ENCODE results near the gene NUDCD3.

NUDCD3 gene

GRCh38 chr7:44482502-44483485 lies 7.7 kb downstream of the NUDCD3 start:
- DNase-seq (ENCODE audit: low spot score) = no peak
- FAIRE-seq = no peak

- no peak for DNase-seq (ENCODE audit: low spot score)
Measured at GRCh38 chr7:44477938-44478337, 12.5 kb downstream of the NUDCD3 start.

GRCh38 chr7:44477063-44477830 lies 13.2 kb downstream of the NUDCD3 start:
- peak; percentile 76 for DNase-seq (ENCODE audit: low spot score)
- FAIRE-seq = peak; percentile 61

More at GRCh38 chr7:44477938-44478337, 12.5 kb downstream of the NUDCD3 start:
- FAIRE-seq = no peak

- DNase-seq (ENCODE audit: low spot score) (no peak), FAIRE-seq (no peak)
Measured at GRCh38 chr7:44476313-44476712, 14.1 kb downstream of the NUDCD3 start.

GRCh38 chr7:44473295-44473694 lies 17.2 kb downstream of the NUDCD3 start:
- DNase-seq (ENCODE audit: low spot score) (peak; percentile 78), FAIRE-seq (peak; percentile 63)

- DNase-seq (ENCODE audit: low spot score) (no peak), FAIRE-seq (no peak)
Measured at GRCh38 chr7:44472843-44473242, 17.6 kb downstream of the NUDCD3 start.

- FAIRE-seq (no peak), DNase-seq (ENCODE audit: low spot score) (no peak)
Measured at GRCh38 chr7:44471850-44472249, 18.6 kb downstream of the NUDCD3 start.

GRCh38 chr7:44471436-44471835 lies 19.0 kb downstream of the NUDCD3 start:
- no peak for FAIRE-seq
- DNase-seq (ENCODE audit: low spot score) = no peak

- no peak for DNase-seq (ENCODE audit: low spot score)
- FAIRE-seq = no peak
Measured at GRCh38 chr7:44470628-44471245, 19.7 kb downstream of the NUDCD3 start.

- no peak for DNase-seq (ENCODE audit: low spot score)
- FAIRE-seq = no peak
Measured at GRCh38 chr7:44470135-44470479, 20.4 kb downstream of the NUDCD3 start.

- FAIRE-seq (peak; percentile 93), DNase-seq (ENCODE audit: low spot score) (peak; percentile 54)
Measured at GRCh38 chr7:44469461-44470134, 20.9 kb downstream of the NUDCD3 start.

- FAIRE-seq (no peak), DNase-seq (ENCODE audit: low spot score) (no peak)
Measured at GRCh38 chr7:44467217-44467548, 23.3 kb downstream of the NUDCD3 start.

- FAIRE-seq = no peak
Measured at GRCh38 chr7:44466300-44467216, 23.9 kb downstream of the NUDCD3 start.

GRCh38 chr7:44465490-44465889 lies 25.0 kb downstream of the NUDCD3 start:
- FAIRE-seq (no peak), DNase-seq (ENCODE audit: low spot score) (no peak)

More at GRCh38 chr7:44466300-44467216, 23.9 kb downstream of the NUDCD3 start:
- DNase-seq (ENCODE audit: low spot score) = no peak

GRCh38 chr7:44463169-44463808 lies 27.2 kb downstream of the NUDCD3 start:
- FAIRE-seq (peak; percentile 30), DNase-seq (ENCODE audit: low spot score) (no peak)

- peak; percentile 28 for FAIRE-seq
- DNase-seq (ENCODE audit: low spot score) = peak; percentile 68
Measured at GRCh38 chr7:44461387-44461786, 29.1 kb downstream of the NUDCD3 start.

GRCh38 chr7:44460325-44460724 lies 30.1 kb downstream of the NUDCD3 start:
- DNase-seq (ENCODE audit: low spot score) = peak; percentile 65
- peak; percentile 92 for FAIRE-seq

GRCh38 chr7:44455155-44455554 lies 35.3 kb downstream of the NUDCD3 start:
- DNase-seq (ENCODE audit: low spot score) = no peak
- no peak for FAIRE-seq

GRCh38 chr7:44454348-44454747 lies 36.1 kb downstream of the NUDCD3 start:
- no peak for FAIRE-seq

GRCh38 chr7:44451123-44451522 lies 39.3 kb downstream of the NUDCD3 start:
- no peak for DNase-seq (ENCODE audit: low spot score)
- FAIRE-seq = no peak

More at GRCh38 chr7:44454348-44454747, 36.1 kb downstream of the NUDCD3 start:
- no peak for DNase-seq (ENCODE audit: low spot score)

All from RCC 7860 (cell line).